Panc1 (cell line): ENCODE measurements around the gene TSSK6.

Experiments used
- TF ChIP-seq, protein P1 (sequence below): fragments of 450-650 bp; IDR thresholded peaks from 2 replicates; pipeline ENCODE4 v1.5.1; 2017; ENCODE audit warnings: mild to moderate bottlenecking
- TF ChIP-seq, protein P2 (sequence below), 2 experiments: IDR thresholded peaks; 2 replicates each; pipeline ENCODE4 v1.6.1; 2011 to 2012; ENCODE audit warnings: low read depth in 2 of 2, control low read depth in 1 of 2, low read length in 1 of 2, mild to moderate bottlenecking in 1 of 2, moderate library complexity in 1 of 2; ENCODE audit not compliant: insufficient read depth in 1 of 2

DNA sequence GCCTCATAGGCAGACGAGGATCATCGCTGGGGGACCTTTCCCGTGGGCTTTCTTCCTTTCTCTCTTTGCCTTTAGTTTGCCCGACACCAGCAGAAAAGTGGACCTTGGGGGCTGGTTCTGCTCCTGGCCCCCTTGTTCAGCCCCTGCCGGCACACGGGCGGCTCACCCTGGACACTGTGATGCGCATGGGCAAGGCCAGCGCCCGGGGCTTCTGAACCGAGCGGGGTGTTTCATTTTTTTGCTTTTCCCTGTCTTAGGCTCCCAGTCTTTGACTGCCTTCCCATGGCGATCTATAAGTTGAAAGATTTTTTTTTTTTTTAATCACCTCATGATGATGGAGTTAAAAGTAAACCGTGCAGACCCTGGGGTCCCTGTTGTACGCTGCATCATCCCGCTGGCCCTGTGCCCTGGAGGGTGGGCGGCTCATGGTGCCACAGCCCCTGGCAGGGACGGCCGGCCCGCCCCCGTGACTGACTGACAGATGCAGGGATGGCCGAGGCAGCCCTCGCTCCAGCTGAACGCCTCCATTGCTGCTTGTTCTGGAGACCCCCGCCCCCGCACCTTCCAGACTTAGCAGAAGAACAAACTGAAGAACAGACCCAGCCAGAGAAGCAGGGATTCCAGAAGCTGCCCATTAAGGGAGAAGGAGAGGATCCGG, 9.6 kb downstream of the TSSK6 start:
- TF ChIP-seq, protein P1, sequence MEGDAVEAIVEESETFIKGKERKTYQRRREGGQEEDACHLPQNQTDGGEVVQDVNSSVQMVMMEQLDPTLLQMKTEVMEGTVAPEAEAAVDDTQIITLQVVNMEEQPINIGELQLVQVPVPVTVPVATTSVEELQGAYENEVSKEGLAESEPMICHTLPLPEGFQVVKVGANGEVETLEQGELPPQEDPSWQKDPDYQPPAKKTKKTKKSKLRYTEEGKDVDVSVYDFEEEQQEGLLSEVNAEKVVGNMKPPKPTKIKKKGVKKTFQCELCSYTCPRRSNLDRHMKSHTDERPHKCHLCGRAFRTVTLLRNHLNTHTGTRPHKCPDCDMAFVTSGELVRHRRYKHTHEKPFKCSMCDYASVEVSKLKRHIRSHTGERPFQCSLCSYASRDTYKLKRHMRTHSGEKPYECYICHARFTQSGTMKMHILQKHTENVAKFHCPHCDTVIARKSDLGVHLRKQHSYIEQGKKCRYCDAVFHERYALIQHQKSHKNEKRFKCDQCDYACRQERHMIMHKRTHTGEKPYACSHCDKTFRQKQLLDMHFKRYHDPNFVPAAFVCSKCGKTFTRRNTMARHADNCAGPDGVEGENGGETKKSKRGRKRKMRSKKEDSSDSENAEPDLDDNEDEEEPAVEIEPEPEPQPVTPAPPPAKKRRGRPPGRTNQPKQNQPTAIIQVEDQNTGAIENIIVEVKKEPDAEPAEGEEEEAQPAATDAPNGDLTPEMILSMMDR = no peak
- TF ChIP-seq, protein P2, sequence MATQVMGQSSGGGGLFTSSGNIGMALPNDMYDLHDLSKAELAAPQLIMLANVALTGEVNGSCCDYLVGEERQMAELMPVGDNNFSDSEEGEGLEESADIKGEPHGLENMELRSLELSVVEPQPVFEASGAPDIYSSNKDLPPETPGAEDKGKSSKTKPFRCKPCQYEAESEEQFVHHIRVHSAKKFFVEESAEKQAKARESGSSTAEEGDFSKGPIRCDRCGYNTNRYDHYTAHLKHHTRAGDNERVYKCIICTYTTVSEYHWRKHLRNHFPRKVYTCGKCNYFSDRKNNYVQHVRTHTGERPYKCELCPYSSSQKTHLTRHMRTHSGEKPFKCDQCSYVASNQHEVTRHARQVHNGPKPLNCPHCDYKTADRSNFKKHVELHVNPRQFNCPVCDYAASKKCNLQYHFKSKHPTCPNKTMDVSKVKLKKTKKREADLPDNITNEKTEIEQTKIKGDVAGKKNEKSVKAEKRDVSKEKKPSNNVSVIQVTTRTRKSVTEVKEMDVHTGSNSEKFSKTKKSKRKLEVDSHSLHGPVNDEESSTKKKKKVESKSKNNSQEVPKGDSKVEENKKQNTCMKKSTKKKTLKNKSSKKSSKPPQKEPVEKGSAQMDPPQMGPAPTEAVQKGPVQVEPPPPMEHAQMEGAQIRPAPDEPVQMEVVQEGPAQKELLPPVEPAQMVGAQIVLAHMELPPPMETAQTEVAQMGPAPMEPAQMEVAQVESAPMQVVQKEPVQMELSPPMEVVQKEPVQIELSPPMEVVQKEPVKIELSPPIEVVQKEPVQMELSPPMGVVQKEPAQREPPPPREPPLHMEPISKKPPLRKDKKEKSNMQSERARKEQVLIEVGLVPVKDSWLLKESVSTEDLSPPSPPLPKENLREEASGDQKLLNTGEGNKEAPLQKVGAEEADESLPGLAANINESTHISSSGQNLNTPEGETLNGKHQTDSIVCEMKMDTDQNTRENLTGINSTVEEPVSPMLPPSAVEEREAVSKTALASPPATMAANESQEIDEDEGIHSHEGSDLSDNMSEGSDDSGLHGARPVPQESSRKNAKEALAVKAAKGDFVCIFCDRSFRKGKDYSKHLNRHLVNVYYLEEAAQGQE (IDR thresholded peaks at IDR 0.05; ENCODE audit: insufficient read depth in 1 of 2, low read depth in 2 of 2, low read length in 1 of 2) = no peak
